Measurements from ENCODE around the gene DICER1. TPM values are rescaled to one million over a fixed set of nuclear protein-coding genes. Genes with fewer than 3 reads are reported as not detected.
"Not testable (repeated sequence)": the region's sequence is repeated elsewhere in the genome, so short reads cannot be mapped to it uniquely, and the experiment has no call there.

DICER1 gene
- total RNA-seq, 1 donor from 2014 or later, result 43.6 TPM

DNA sequence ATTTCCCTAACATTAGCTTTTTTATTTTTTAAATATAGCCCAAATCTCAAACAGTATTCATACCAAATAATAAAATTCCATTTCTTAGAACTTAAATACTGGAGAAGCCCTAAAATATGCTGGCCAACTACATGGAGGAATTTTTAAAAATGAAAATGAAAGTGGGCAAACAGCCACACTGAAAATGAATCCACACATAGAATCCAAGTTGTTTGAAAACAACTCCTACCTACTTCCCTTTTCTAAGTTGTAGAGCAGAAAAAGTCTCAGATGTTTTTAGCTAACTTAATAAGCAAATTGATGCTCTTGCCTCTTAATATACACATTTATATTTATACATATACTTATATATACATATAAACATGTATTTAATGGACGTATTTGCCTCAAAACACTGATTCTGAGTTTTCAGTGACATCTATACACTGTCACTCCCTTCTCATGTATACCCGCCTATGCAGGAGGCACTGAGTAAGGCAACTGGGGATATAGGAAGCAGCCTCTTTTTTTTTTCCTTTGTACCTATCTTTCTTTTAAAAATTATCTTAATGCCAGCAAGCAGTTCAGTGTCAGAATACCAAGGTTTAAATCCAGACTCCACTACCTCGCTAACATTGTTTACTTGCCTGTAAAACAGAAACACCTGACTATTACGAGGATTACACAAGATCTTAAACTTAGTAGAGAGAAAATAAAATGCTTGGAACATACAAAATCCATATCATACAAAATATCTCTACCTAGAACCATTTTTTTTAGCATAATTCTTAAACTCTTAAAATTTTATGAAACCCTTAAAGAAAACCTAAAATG is 13.3 kb downstream of the DICER1 start:
- H3K36me3 ChIP-seq (ENCODE audit: control insufficient read depth, insufficient read depth, low read length), result no peaks in the 10 kb centered on the region
- DNase-seq (ENCODE audit: low read depth), result no peak
- no peaks in the 10 kb centered on the region for H3K27me3 ChIP-seq (ENCODE audit: control insufficient read depth, insufficient read depth, low read length)
- no peak overlapping the region for H3K4me3 ChIP-seq (ENCODE audit: low read depth, low read length)
- TF ChIP-seq, protein P1, sequence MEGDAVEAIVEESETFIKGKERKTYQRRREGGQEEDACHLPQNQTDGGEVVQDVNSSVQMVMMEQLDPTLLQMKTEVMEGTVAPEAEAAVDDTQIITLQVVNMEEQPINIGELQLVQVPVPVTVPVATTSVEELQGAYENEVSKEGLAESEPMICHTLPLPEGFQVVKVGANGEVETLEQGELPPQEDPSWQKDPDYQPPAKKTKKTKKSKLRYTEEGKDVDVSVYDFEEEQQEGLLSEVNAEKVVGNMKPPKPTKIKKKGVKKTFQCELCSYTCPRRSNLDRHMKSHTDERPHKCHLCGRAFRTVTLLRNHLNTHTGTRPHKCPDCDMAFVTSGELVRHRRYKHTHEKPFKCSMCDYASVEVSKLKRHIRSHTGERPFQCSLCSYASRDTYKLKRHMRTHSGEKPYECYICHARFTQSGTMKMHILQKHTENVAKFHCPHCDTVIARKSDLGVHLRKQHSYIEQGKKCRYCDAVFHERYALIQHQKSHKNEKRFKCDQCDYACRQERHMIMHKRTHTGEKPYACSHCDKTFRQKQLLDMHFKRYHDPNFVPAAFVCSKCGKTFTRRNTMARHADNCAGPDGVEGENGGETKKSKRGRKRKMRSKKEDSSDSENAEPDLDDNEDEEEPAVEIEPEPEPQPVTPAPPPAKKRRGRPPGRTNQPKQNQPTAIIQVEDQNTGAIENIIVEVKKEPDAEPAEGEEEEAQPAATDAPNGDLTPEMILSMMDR (IDR thresholded peaks at IDR 0.05; ENCODE audit: insufficient read depth, low read length, poor library complexity, severe bottlenecking), result no peak

DNA sequence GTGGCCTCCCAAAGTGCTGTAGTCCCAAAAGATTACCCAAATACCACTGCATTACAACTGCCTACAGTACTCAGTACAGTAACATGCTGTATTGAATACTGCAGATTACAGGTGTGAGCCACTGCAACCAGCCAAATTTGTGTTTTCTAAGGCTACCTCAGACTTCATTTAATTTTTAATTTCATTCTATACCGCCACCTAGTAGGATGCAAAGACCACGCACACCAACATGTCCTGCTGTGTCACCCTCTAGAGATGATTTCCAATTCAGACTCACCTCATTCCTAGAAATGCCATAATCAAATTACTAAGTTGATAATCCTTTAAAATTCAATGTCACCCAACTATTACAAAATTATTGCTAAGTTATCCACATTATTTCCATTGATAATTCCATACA is 15.1 kb downstream of the DICER1 start:
- no peak overlapping the region for H3K4me3 ChIP-seq (ENCODE audit: low read depth, low read length)
- no peaks in the 10 kb centered on the region for H3K36me3 ChIP-seq (ENCODE audit: control insufficient read depth, insufficient read depth, low read length)
- TF ChIP-seq, protein P1 (IDR thresholded peaks at IDR 0.05; ENCODE audit: insufficient read depth, low read length, poor library complexity, severe bottlenecking), result no peak
- DNase-seq (ENCODE audit: low read depth), result no peak
- H3K27me3 ChIP-seq (ENCODE audit: control insufficient read depth, insufficient read depth, low read length), result no peaks in the 10 kb centered on the region

DNA sequence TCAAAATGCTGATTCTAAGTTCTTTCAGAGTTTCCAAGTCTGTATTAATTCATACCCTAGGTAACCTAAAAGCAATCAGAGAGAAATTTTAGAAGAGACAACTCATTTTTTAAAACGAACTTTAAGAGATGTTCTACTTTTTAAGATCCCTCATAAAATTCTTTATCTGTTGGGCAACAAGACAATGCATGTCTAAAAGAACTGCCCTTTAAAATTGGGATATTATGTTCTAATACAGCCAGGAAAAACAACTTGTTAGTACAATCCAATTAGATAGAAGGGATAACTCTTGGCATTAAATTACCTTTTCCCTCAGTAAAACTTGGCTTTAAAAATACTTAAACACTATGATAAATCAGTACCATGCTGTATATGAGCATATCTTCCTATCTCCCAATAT is 15.6 kb downstream of the DICER1 start:
- Histone ChIP-seq H3K27me3 (ENCODE audit: control insufficient read depth, insufficient read depth, low read length) (no peaks in the 10 kb centered on the region), H3K4me3 (ENCODE audit: low read depth, low read length) (no peak overlapping the region), H3K36me3 (ENCODE audit: control insufficient read depth, insufficient read depth, low read length) (no peaks in the 10 kb centered on the region)
- DNase-seq (ENCODE audit: low read depth), result no peak
- TF ChIP-seq, protein P1 (IDR thresholded peaks at IDR 0.05; ENCODE audit: insufficient read depth, low read length, poor library complexity, severe bottlenecking), result no peak

DNA sequence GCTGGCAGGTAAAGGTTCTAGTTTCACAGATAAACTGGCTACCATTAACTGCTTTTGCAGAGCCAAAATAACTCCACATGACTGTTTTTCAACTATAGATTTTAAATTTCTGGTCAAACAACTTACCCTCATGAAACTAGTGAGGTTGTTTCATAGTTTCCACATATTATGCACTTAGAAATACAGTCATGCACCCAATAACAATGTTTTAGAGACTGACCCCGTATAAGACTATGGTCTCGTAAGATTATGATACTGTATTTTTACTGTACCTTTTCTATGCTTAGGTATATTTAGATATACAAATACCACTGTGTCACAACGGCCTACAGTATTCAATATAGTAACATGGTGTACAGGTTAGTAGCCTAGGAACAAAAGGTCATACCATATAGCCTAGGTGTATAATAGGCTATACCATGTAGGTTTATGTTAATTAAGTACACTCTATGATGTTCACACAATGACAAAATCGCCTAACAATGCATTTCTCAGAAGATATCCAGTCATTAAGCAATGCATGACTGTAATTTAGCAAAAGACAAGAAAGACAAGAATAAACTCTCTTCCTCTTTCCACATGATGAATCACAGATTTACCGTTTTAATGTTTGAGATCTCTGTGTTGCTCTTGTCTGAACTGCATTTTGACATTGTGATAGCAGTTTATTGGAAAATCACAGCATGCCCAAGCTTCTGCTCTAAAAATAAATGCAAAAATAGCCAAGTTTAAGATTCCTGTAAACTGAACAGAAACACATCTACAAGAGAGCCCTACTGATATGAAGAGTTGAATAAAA is 17.1 kb downstream of the DICER1 start:
- H3K4me3 ChIP-seq (ENCODE audit: low read depth, low read length), result no peak overlapping the region
- no peaks in the 10 kb centered on the region for H3K36me3 ChIP-seq (ENCODE audit: control insufficient read depth, insufficient read depth, low read length)
- H3K27me3 ChIP-seq (ENCODE audit: control insufficient read depth, insufficient read depth, low read length), result no peaks in the 10 kb centered on the region
- TF ChIP-seq, protein P1 (IDR thresholded peaks at IDR 0.05; ENCODE audit: insufficient read depth, low read length, poor library complexity, severe bottlenecking), result no peak
- no peak for DNase-seq (ENCODE audit: low read depth)

DNA sequence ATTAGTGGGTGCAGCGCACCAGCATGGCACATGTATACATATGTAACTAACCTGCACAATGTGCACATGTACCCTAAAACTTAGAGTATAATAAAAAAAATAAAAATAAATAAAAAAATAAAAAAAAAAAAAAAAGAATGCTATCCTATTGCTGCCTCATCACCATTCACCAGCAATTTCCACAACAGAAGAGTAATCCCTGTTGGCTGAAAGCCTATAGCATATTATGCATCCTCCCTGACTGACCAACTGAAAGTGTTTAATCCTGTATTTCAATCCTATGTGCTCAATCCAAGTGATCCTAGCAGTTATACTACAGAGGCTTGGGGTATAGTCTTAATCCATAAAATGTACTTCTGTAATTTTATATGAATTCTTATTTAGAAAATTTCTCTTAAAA is 18.5 kb downstream of the DICER1 start:
- H3K27me3 ChIP-seq (ENCODE audit: control insufficient read depth, insufficient read depth, low read length), result no peaks in the 10 kb centered on the region
- TF ChIP-seq, protein P1 (IDR thresholded peaks at IDR 0.05; ENCODE audit: insufficient read depth, low read length, poor library complexity, severe bottlenecking), result no peak
- no peak for DNase-seq (ENCODE audit: low read depth)
- H3K4me3 ChIP-seq (ENCODE audit: low read depth, low read length), result no peak overlapping the region
- no peaks in the 10 kb centered on the region for H3K36me3 ChIP-seq (ENCODE audit: control insufficient read depth, insufficient read depth, low read length)

DNA sequence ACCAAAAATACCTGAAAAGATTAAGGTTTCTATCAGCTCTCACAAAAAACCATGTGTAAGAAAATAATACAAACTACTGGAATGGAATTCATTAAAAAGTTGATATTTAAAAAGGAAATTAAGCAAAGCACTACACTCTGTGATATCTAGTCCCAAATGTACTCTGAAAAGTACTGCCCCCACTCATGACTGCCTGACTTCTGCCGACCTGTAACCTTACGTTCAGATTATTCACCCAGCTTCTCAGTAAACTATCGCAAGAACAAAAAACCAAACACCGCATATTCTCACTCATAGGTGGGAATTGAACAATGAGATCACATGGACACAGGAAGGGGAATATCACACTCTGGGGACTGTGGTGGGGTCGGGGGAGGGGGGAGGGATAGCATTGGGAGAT is 18.9 kb downstream of the DICER1 start:
- DNase-seq (ENCODE audit: low read depth); H3K36me3 ChIP-seq (ENCODE audit: control insufficient read depth, insufficient read depth, low read length); H3K4me3 ChIP-seq (ENCODE audit: low read depth, low read length); H3K27me3 ChIP-seq (ENCODE audit: control insufficient read depth, insufficient read depth, low read length): not testable (repeated sequence)
